ENCODE measurements around the gene CENPP. TPM values are rescaled to one million over a fixed set of nuclear protein-coding genes. Genes with fewer than 3 reads are reported as not detected.

The CENPP gene
- total RNA-seq, 1 experiment from 2014 or later, result 10.3 TPM

GRCh38 chr9:92333282-92333634 lies 7.5 kb downstream of the CENPP start:
- H3K4me3 ChIP-seq (ENCODE audit: insufficient read depth, low read depth, low read length), result no peak overlapping the region
- H3K27me3 ChIP-seq (ENCODE audit: control insufficient read depth, insufficient read depth, low read length), result no peaks in the 10 kb centered on the region
- no peak for DNase-seq
- H3K36me3 ChIP-seq (replicated peaks; ENCODE audit: control insufficient read depth, insufficient read depth, low read length), result no peaks in the 10 kb centered on the region; the same call in 1 of the 2 replicates

DNA sequence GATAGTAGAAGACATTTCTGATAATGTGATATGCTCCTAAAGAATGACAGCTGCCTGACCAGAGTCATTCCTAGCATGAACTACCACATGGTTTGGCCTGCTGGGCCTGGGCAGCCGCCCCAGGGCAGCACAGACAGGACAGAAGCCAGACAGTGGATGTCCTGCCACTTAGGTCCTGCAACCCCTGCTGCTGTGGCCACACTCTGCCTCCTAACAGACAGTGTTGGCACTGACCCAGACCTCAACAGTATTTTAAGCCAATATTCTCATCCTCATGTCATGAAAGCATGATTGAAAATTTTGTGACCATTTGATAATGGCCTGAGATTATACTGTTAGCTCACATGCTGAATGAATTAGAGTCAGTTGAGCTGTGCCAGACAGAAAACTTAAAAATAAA lies 15.8 kb downstream of the CENPP start:
- Histone ChIP-seq H3K27me3 (ENCODE audit: control insufficient read depth, insufficient read depth, low read length) (no peaks in the 10 kb centered on the region), H3K36me3 (replicated peaks; ENCODE audit: control insufficient read depth, insufficient read depth, low read length) (no peaks in the 10 kb centered on the region; the same call in 1 of the 2 replicates), H3K4me3 (ENCODE audit: insufficient read depth, low read depth, low read length) (no peak overlapping the region)
- DNase-seq, result no peak

GRCh38 chr9:92342825-92343488 lies 17.2 kb downstream of the CENPP start:
- DNase-seq, result no peak
- no peaks in the 10 kb centered on the region; the same call in 1 of the 2 replicates for H3K36me3 ChIP-seq (replicated peaks; ENCODE audit: control insufficient read depth, insufficient read depth, low read length)
- H3K27me3 ChIP-seq (ENCODE audit: control insufficient read depth, insufficient read depth, low read length), result no peaks in the 10 kb centered on the region
- no peak overlapping the region for H3K4me3 ChIP-seq (ENCODE audit: insufficient read depth, low read depth, low read length)

DNA sequence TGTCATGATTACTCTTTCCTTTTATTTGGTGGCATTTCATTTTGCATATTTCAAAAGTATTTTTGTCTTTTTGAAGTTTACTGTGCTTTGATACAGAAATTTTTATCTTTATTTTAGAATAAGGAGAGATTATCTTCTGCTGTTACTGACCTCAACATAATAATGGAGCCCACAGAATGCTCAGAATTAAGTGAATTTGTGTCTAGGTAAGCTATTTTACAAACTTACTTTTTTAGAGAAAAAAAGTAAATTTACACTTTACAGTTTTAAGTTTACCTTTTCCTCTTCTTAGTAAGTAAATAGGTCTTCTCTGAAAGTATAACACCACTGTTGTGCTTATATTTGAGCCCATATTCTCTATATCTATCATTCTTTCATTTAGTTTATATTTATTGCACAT lies 19.8 kb downstream of the CENPP start:
- H3K4me3 ChIP-seq (ENCODE audit: insufficient read depth, low read depth, low read length), result no peak overlapping the region
- DNase-seq, result no peak
- no peaks in the 10 kb centered on the region; the same call in 1 of the 2 replicates for H3K36me3 ChIP-seq (replicated peaks; ENCODE audit: control insufficient read depth, insufficient read depth, low read length)
- H3K27me3 ChIP-seq (ENCODE audit: control insufficient read depth, insufficient read depth, low read length), result no peaks in the 10 kb centered on the region

GRCh38 chr9:92349771-92350739 lies 24.3 kb downstream of the CENPP start:
- H3K4me3 ChIP-seq (ENCODE audit: insufficient read depth, low read depth, low read length), result no peak overlapping the region
- no peak for DNase-seq

GRCh38 chr9:92350740-92351133 lies 25.0 kb downstream of the CENPP start:
- Histone ChIP-seq H3K36me3 (replicated peaks; ENCODE audit: control insufficient read depth, insufficient read depth, low read length) (no peaks in the 10 kb centered on the region), H3K27me3 (ENCODE audit: control insufficient read depth, insufficient read depth, low read length) (no peaks in the 10 kb centered on the region), H3K4me3 (ENCODE audit: insufficient read depth, low read depth, low read length) (no peak overlapping the region)
- DNase-seq, result no peak

More at GRCh38 chr9:92349771-92350739, 24.3 kb downstream of the CENPP start:
- no peaks in the 10 kb centered on the region for H3K36me3 ChIP-seq (replicated peaks; ENCODE audit: control insufficient read depth, insufficient read depth, low read length)
- no peaks in the 10 kb centered on the region for H3K27me3 ChIP-seq (ENCODE audit: control insufficient read depth, insufficient read depth, low read length)

- DNase-seq, result no peak
- H3K4me3 ChIP-seq (ENCODE audit: insufficient read depth, low read depth, low read length), result no peak overlapping the region
- H3K27me3 ChIP-seq (ENCODE audit: control insufficient read depth, insufficient read depth, low read length), result no peaks in the 10 kb centered on the region
- no peaks in the 10 kb centered on the region for H3K36me3 ChIP-seq (replicated peaks; ENCODE audit: control insufficient read depth, insufficient read depth, low read length)
Measured at GRCh38 chr9:92353051-92353450, 27.3 kb downstream of the CENPP start.

GRCh38 chr9:92359394-92359995 lies 33.7 kb downstream of the CENPP start:
- H3K36me3 ChIP-seq (replicated peaks; ENCODE audit: control insufficient read depth, insufficient read depth, low read length), result no peaks in the 10 kb centered on the region
- DNase-seq, result no peak
- H3K27me3 ChIP-seq (ENCODE audit: control insufficient read depth, insufficient read depth, low read length), result no peaks in the 10 kb centered on the region
- H3K4me3 ChIP-seq (ENCODE audit: insufficient read depth, low read depth, low read length), result no peak overlapping the region

DNA sequence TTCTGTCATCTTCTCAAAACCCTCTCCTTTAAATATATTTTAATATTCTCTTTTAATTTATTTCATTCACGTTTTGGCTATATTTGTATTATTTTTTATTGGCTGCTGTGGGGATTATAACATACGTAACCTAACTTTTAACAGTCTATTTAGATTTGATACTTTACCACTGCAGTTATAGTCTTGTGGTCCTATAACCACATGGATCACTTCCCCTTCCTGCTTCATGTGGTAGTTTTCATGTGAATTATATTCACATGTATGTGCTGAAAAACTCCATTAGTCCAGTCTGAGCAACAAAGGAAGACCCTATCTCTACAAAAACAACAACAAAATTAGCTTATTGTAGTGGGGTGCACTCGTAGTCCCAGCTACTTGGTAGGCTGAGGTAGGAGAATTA lies 34.3 kb downstream of the CENPP start:
- H3K36me3 ChIP-seq (replicated peaks; ENCODE audit: control insufficient read depth, insufficient read depth, low read length), result no peaks in the 10 kb centered on the region
- DNase-seq, result no peak
- H3K27me3 ChIP-seq (ENCODE audit: control insufficient read depth, insufficient read depth, low read length), result no peaks in the 10 kb centered on the region
- H3K4me3 ChIP-seq (ENCODE audit: insufficient read depth, low read depth, low read length), result no peak overlapping the region

- no peak for DNase-seq
- H3K36me3 ChIP-seq (replicated peaks; ENCODE audit: control insufficient read depth, insufficient read depth, low read length), result no peaks in the 10 kb centered on the region
Measured at GRCh38 chr9:92369075-92369474, 43.3 kb downstream of the CENPP start.

GRCh38 chr9:92373167-92373566 lies 47.4 kb downstream of the CENPP start:
- H3K4me3 ChIP-seq (ENCODE audit: insufficient read depth, low read depth, low read length), result no peak overlapping the region
- no peaks in the 10 kb centered on the region for H3K36me3 ChIP-seq (replicated peaks; ENCODE audit: control insufficient read depth, insufficient read depth, low read length)
- no peak for DNase-seq
- no peaks in the 10 kb centered on the region for H3K27me3 ChIP-seq (ENCODE audit: control insufficient read depth, insufficient read depth, low read length)

More at GRCh38 chr9:92369075-92369474, 43.3 kb downstream of the CENPP start:
- Histone ChIP-seq H3K4me3 (ENCODE audit: insufficient read depth, low read depth, low read length) (no peak overlapping the region), H3K27me3 (ENCODE audit: control insufficient read depth, insufficient read depth, low read length) (no peaks in the 10 kb centered on the region)

GRCh38 chr9:92377876-92378275 lies 52.1 kb downstream of the CENPP start:
- no peak overlapping the region for H3K4me3 ChIP-seq (ENCODE audit: insufficient read depth, low read depth, low read length)

GRCh38 chr9:92378865-92379560 lies 53.3 kb downstream of the CENPP start:
- no peak for DNase-seq

More at GRCh38 chr9:92377876-92378275, 52.1 kb downstream of the CENPP start:
- Histone ChIP-seq H3K27me3 (ENCODE audit: control insufficient read depth, insufficient read depth, low read length) (no peaks in the 10 kb centered on the region), H3K36me3 (replicated peaks; ENCODE audit: control insufficient read depth, insufficient read depth, low read length) (no peaks in the 10 kb centered on the region)
- DNase-seq, result no peak

DNA sequence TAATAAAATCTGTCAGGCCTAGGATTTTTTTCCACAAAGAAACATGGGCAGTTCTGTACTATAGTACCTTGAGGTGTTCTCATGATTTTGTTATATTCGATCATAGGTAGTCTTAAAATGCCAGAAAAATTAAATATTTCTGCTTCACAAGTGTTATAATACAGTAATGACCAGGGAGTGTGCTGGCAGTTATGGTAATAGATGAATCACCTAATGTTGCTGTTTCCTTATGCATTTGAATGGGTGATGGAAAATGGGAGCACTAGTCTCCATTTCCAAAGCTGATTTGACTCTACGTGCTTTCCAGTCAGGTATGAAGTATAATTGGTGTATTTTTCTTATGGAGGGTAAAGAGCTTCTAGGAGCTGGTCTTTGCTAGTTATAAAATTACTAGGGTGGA lies 54.9 kb downstream of the CENPP start:
- DNase-seq, result no peak
- Histone ChIP-seq H3K27me3 (ENCODE audit: control insufficient read depth, insufficient read depth, low read length) (no peaks in the 10 kb centered on the region), H3K4me3 (ENCODE audit: insufficient read depth, low read depth, low read length) (no peak overlapping the region), H3K36me3 (replicated peaks; ENCODE audit: control insufficient read depth, insufficient read depth, low read length) (no peaks in the 10 kb centered on the region)

More at GRCh38 chr9:92378865-92379560, 53.3 kb downstream of the CENPP start:
- no peak overlapping the region for H3K4me3 ChIP-seq (ENCODE audit: insufficient read depth, low read depth, low read length)
- H3K36me3 ChIP-seq (replicated peaks; ENCODE audit: control insufficient read depth, insufficient read depth, low read length), result no peaks in the 10 kb centered on the region
- H3K27me3 ChIP-seq (ENCODE audit: control insufficient read depth, insufficient read depth, low read length), result no peaks in the 10 kb centered on the region
